HT1080 (cell line): ENCODE data around the gene ZNF525. TPM values are rescaled to one million over a fixed set of nuclear protein-coding genes. Genes with fewer than 3 reads are reported as not detected.
"Not testable (repeated sequence)": the region's sequence is repeated elsewhere in the genome, so short reads cannot be mapped to it uniquely, and the experiment has no call there.

Source experiments
- DNase-seq: peaks from one replicate; pipeline ENCODE4 v3.0.0-alpha.2; 2015; ENCODE audit warnings: low read depth
- polyA plus RNA-seq, 2 experiments: library from polyadenylated mRNA; depleted of rRNA; stranded (reverse); fragments of >200 nt; gene quantifications; 2 replicates each; pipeline ENCODE4 v1.2.3, GENCODE V29; 2015
- total RNA-seq: library from RNA; depleted of rRNA; stranded (reverse); fragments of >200 nt; shearing (Covaris generic); gene quantifications from 2 replicates; pipeline ENCODE4 v1.2.3, GENCODE V29; 2014; rRNA removed

The ZNF525 gene
- 0.73 and 0.85 TPM in 2 replicates for total RNA-seq
- polyA plus RNA-seq (2015; cell fraction: cytosol; rRNA removed): 0.32 and 0.34 TPM in 2 replicates
- polyA plus RNA-seq (2015; cell fraction: nucleus; rRNA removed): 0.92 and 1.1 TPM in 2 replicates

DNA sequence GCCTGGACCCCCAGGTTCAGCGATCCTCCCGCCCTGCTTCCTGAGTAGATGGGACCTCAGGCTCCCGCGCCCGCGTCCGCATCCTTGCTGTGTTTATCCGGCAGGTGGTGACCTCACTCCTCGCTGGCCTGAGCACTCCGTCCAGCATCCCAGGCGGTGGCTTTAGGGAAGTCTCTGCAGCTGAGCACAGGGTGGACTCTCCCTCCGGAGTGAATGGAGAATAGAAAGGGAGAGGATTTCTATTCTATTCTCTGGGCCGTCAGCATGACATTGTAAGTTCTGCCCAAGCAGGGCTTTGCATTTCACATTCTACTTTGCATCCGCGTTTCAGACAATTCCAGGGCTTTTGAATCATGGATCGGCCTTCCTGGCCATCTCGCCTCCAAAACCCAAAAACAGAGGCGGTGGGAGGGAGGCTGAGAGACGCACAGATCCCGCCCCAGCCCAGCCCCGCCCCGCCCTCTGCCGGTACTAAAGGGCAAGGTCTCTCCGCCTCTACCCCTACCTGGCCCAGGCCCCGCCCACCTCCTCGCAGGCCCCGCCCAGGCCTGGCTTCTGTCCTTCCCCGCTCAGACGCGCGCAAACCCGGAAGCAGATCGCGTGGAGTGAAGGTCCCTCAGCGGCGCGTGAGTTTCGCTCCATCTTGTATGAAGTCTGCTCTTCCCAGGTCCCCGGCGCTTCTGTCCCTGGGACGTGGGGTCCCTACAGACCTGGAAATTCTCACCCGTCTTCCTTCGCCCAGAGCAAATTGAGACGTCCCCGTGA lies at the start of gene ZNF525:
Gene ZNF525, plus strand, starts transcription at position 572 of the 765 bp plus-strand sequence. CDS start 6,577 bp downstream, outside the sequence.
- DNase-seq: peak; percentile 2

- DNase-seq: peak; percentile 67
Observed at GRCh38 chr19:53328967-53329366, 36.5 kb upstream of the ZNF525 start.

DNA sequence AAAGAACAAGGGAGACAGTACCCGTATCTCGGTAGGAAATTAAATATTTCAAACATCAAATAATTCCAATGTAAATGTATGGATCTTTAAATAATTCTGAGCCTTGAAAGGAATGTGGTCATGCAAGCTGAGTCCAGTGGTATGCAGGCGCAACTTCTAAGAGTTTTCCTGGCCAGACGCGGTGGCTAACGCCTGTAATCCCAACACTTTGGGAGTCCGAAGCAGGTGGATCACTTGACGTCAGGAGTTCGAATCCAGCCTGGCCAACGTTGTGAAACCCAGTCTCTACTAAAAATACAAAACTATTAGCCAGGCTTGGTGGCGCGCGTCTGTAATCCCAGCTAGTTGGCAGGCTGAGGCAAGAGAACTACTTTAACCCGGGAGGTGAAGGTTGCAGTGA lies 33.0 kb upstream of the ZNF525 start:
- DNase-seq: no peak

- no peak for DNase-seq
Observed at GRCh38 chr19:53333066-53333462, 32.4 kb upstream of the ZNF525 start.

GRCh38 chr19:53333463-53334449 lies 31.7 kb upstream of the ZNF525 start, which contains the start of gene ZNF845:
ZNF845 (plus strand) TSS chr19:53333749; CDS start chr19:53341308, 7,559 bp downstream.
- peak; percentile 83 for DNase-seq

DNA sequence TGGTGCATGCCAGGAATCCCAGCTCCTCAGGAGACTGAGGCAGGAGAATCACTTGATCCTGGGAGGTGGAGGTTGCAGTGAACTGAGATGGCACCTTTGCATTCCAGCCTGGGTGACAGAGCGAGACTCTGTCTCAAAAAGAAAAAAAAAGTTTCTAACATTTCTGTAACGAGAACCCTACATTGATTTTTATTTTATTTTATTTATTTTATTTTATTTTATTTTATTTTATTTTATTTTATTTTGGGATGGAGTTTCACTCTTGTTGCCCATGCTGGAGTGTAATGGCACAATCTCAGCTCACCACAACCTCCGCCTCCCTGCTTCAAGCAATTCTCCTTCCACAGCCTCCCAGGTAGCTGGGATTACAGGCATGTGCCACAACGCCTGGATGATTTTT lies 21.1 kb upstream of the ZNF525 start:
- not testable (repeated sequence) for DNase-seq

DNA sequence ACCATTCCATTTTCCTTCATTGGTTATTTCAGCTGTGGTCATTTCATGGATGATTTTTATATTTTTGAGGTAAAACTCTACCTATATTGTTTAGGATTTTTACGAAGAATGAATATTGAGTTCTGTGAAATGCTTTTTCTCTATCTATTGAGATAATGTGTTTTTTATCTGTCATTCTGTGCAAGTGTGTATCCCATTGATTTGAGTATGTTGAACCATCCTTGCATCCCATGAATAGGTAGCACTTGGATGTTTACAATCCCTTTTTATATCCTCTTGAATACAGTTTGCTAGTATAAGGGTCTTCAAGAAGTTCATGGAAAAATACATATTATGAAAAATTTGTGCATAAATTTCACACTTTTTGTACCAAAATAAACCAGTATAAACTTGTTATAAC lies 9.8 kb upstream of the ZNF525 start:
- no peak for DNase-seq

DNA sequence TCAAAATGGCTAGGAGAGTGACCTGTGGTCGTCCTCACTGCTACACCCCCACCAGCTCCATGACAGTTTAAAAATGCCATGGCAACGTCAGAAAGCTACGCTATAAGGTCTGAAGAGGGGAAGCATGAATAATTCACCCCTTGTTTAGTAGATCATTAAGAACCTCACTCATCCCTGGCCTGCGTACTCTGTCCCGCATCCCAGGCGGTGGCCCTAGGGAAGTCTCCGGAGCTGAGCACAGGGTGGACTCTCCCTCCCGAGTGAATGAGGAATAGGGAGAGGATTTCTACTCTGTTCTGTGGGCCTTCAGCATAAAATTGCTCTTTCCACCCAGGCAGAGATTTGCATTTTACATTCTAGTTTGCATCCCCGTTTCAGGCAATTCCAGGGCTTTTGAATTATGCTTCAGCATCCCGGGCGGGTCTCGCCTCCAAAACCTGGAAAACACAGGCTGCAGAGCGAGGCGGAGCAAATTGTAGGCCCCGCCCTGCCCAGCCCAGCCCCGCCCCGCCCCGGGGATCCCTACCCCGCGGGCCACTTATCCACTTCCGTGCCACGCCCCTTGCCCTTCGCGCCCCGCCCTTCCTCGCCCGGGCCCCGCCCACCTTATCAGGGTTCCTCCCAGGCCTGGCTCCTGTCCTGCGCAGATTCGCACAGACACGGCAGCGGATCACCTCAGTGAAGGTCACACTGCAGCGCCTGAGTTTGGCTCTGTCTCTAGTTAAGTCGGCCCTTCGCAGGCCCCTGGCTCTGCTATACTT lies 7.5 kb upstream of the ZNF525 start:
- DNase-seq: no peak

- DNase-seq: not testable (repeated sequence)
Observed at GRCh38 chr19:53360056-53360455, 5.4 kb upstream of the ZNF525 start.

DNA sequence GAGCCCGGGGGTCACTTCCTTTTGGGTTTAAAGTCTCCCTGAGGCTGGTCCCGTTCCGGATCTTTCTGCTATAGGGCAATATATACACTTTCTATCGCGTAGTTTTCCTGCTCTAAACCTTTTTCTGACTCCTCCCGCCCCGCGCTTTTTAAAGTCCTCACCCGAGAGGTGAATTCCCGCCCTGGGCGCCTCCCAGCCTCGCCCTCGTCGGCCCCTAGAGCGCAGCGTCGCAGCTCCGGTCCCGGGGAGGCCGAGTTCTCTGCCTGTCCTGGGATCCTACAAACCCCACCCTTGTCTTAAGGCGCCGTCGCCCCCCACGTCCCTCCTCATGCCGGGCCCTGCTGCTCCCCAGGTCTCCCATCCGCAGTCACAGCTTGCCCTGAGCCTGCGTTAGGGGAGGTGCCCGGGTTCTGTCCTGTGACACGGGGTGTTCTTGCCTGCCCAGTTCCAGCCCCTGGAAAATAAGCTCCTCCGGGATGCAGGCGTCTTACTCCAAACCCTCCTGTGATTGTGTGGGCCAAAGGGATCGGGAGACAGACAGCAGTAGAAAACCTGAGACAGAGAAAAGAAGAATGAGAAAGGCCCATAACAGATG lies 491 bp downstream of the ZNF525 start:
- DNase-seq: no peak

DNA sequence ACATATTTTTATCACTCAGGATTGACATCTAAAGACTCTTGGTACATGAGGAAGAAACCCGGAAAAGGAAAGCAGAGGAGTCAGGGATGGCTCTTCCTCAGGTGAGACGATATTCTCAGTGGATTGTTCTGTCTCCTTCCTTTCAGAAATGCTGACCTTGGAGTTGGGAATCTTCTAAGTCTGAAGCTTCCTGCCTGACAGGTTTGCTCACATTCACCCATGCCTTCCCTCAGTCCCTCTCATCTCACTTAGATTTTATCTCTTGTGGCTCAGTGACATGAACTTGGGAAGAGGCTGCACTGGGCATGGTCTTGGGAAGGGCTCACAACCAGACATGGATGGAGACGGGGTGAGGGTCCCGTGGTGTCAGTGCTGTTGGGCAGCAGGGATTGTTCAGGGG lies 6.7 kb downstream of the ZNF525 start:
- DNase-seq: no peak

DNA sequence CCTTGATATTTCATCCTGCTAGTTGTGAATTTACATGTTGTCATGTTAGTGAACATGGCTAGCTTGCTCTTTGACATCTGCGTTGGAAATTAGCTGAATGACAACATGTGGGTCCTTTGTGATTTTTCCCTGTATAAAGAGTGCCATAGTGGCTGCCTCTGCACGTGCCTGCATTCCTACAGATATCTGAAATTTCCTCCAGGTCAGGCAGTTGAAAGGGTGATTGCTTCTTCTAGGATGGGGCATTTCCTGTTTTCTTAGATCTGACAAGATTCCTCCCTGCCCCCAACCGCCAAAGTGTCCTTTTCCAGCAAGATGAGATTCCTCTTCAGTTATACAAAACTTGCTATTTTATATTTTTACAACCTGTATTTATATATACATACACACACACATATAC lies 8.8 kb downstream of the ZNF525 start:
- no peak for DNase-seq

DNA sequence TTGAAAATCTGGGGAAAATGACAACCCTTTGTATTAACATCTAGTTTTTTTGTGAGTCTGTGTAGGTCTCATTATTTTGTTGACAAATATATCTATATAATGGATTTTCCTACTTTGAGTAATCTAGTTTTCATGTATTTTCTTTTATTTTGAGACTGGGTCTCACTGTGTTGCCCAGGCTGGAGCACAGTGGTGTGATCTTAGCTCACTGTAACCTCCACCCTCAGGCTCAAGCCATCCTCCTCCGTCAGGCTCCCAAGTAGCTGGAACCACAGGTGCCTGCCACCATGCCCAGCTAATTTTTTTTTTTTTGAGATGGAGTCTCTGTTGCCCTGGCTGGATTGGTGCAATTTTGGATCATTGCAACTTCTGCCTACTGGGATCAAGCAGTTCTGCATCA lies 9.2 kb downstream of the ZNF525 start:
- no peak for DNase-seq

GRCh38 chr19:53381376-53381775 lies 15.9 kb downstream of the ZNF525 start:
- no peak for DNase-seq

DNA sequence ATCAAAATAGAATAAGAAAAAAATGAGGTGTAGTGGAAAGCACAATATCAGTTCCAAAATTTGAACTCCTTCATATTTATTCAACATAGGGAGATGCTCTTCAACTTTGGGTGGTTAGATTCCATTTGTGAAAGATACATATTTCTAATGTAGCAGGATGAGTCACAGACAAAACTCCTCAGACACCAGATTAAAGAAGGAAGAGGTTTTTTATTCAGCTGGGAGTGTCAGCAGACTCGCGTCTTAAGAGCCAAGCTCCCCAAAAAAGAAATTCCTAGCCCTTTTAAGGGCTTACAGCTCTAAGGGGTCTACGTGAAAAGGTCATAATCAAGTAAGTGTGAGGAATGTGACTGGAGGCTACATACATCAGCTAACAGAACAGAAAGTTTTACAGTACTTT lies 22.7 kb downstream of the ZNF525 start:
- no peak for DNase-seq

GRCh38 chr19:53388904-53389303 lies 23.4 kb downstream of the ZNF525 start:
- no peak for DNase-seq

- no peak for DNase-seq
Observed at GRCh38 chr19:53389571-53389970, 24.1 kb downstream of the ZNF525 start.

GRCh38 chr19:53389978-53390377 lies 24.5 kb downstream of the ZNF525 start:
- DNase-seq: no peak

GRCh38 chr19:53394522-53394973 lies 29.0 kb downstream of the ZNF525 start:
- no peak for DNase-seq

GRCh38 chr19:53394974-53395839 lies 29.7 kb downstream of the ZNF525 start, which contains the start of gene ZNF765:
ZNF765 (plus strand) TSS chr19:53395149; CDS start chr19:53398016, 2,867 bp downstream.
- DNase-seq: peak; percentile 78
